A549 treated with GW870086 at 1 μM for 4 hours (cell line): ENCODE measurements around the gene CEP170B. TPM values are rescaled to one million over a fixed set of nuclear protein-coding genes. Genes with fewer than 3 reads are reported as not detected.

Experiments used
- total RNA-seq: library from RNA; stranded (reverse); fragments of 200-300 nt; extraction: Qiagen RNA extraction; gene quantifications from 5 replicates; pipeline ENCODE4 v1.2.3, GENCODE V29; 2022; ENCODE audit warnings: low read depth

The CEP170B gene
- total RNA-seq, result 18.2 to 26.1 TPM (median 25.5 TPM) in 5 replicates

DNA sequence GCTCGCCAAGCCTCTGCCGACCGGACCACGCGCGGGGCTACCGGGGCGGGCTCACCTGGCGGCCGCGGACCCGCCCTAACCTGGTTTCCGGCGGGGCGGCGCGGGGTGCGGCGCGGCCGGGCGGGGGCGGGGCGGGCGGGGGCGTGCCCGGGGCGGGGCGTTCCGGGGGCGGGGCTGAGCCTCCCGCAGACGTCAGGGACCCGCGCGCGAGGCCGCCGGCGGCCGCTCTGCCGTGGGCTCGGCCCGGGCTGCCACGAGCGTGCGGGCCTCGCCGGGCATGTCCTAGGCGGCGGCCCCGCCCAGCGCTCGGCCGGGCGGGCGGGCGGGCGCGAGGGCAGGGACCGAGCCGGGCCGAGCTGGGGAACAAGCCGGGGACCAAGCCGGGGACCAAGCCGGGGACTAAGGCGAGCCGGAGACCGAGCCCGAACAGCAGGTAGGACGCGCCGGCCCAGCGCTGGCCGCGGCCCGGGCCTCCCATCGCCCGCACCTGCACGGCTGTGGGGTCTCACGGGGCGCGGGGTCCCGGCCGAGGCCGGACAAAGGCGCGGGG is at the start of gene CEP170B:
Gene CEP170B, plus strand, starts transcription at position 188 of the 550 bp plus-strand sequence. CDS start 3,183 bp downstream, outside the sequence.

GRCh38 chr14:104924421-104925213 is 59.5 kb downstream of the CEP170B start, which contains the start of gene PLD4:
Gene PLD4 (plus strand): TSS chr14:104924879. CDS start chr14:104927141, 2,262 bp downstream.

Other genes with a start within 250 kb of the CEP170B start
- gene INF2, start 175.7 kb upstream of the CEP170B start, total RNA-seq, result 81.9 to 126 TPM (median 122 TPM) in 5 replicates
- gene ADSS1, start 141.0 kb upstream of the CEP170B start, total RNA-seq, result 6.4 to 7.9 TPM (median 7.3 TPM) in 5 replicates
- 161 to 220 TPM (median 195 TPM) in 5 replicates for gene SIVA1, start 112.1 kb upstream of the CEP170B start, total RNA-seq
- gene AKT1, start 69.5 kb upstream of the CEP170B start, total RNA-seq, result 83.1 to 112 TPM (median 104 TPM) in 5 replicates
- 2.1 to 3.2 TPM (median 3.0 TPM) in 5 replicates for gene ZBTB42, start 64.2 kb upstream of the CEP170B start, total RNA-seq
- 0.10 to 0.25 TPM (median 0.13 TPM) in 3 of 5 replicates, not detected in the others for gene PLD4, start 59.6 kb downstream of the CEP170B start, total RNA-seq
- 231 to 264 TPM (median 240 TPM) in 5 replicates for gene AHNAK2, start 113.1 kb downstream of the CEP170B start, total RNA-seq
- gene CLBA1, start 120.5 kb downstream of the CEP170B start, total RNA-seq, result 15.5 to 17.6 TPM (median 16.2 TPM) in 5 replicates
- gene CDCA4, start 155.8 kb downstream of the CEP170B start, total RNA-seq, result 42.2 to 52.9 TPM (median 49.5 TPM) in 5 replicates
- gene GPR132, start 200.2 kb downstream of the CEP170B start, total RNA-seq, result 0.56 to 0.87 TPM (median 0.69 TPM) in 5 replicates